K562 (cell line): ENCODE results near the gene SPTBN4. TPM values are rescaled to one million over a fixed set of nuclear protein-coding genes. Genes with fewer than 3 reads are reported as not detected.

ENCODE experiments used
- HDAC1 ChIP-seq, 2 experiments: fragments of 450-650 bp; IDR thresholded peaks; 2 replicates each; pipeline ENCODE4 v1.6.1; 2016 to 2017; ENCODE audit warnings: inconsistent platforms in 1 of 2, mild to moderate bottlenecking in 1 of 2, moderate library complexity in 1 of 2
- MTA3 ChIP-seq: fragments of 450-650 bp; formaldehyde crosslinking; IDR thresholded peaks from 2 replicates; pipeline ENCODE4 v1.6.1; 2017; ENCODE audit warnings: mild to moderate bottlenecking, borderline replicate concordance
- NR2C1 ChIP-seq, 2 experiments: fragments of 450-650 bp; IDR thresholded peaks; 2 replicates each; pipeline ENCODE4 v1.6.1; 2017; ENCODE audit warnings: mild to moderate bottlenecking in 2 of 2, antibody characterized with exemption in 1 of 2, inconsistent platforms in 1 of 2, missing compliant biosample characterization in 1 of 2, missing genetic modification characterization in 1 of 2
- SMARCA5 ChIP-seq: fragments of 450-650 bp; IDR thresholded peaks from 2 replicates; pipeline ENCODE4 v1.6.1; 2016
- TEAD1 ChIP-seq, 2 experiments: fragments of 450-650 bp in 1 of 2; sonication (generic) in 1 of 2; formaldehyde crosslinking; IDR thresholded peaks; 2 replicates each; pipeline versions ENCODE4 v1.4.0 to v1.8.0; 2020 to 2022; ENCODE audit warnings: mild to moderate bottlenecking in 2 of 2, missing genetic modification reagents in 1 of 2
- ZNF717 ChIP-seq: fragments of 250-450 bp; sonication (Bioruptor Pico); IDR thresholded peaks from 2 replicates; pipeline ENCODE4 v1.5.0; 2021
- polyA plus RNA-seq, 8 experiments: library from polyadenylated mRNA; depleted of rRNA in 4 of 8; stranded (reverse) in 5 of 8; unstranded in 3 of 8; fragments of >200 nt; fragmentation: Nextera tagmentation in 2 of 8; fragmentation: Illumina TruSeq in 1 of 8; extraction: Ambion mirVana in 2 of 8; extraction: Trizol in 1 of 8; gene quantifications; 2 replicates each; pipeline versions ENCODE4 v1.2.1 to v1.2.3, GENCODE V29; 2011 to 2014; ENCODE audit warnings: inconsistent platforms in 1 of 8, missing spikeins in 1 of 8
- total RNA-seq, 7 experiments: library from RNA; depleted of rRNA in 6 of 7; stranded (reverse); fragments of >200 nt in 6 of 7; fragmentation: Illumina TruSeq in 2 of 7; extraction: Trizol in 2 of 7; gene quantifications; 2 replicates each; pipeline versions ENCODE4 v1.2.1 to v1.2.3, GENCODE V29; 2011 to 2021; ENCODE audit warnings: low replicate concordance in 1 of 7
- TF ChIP-seq, protein P1 (sequence below): fragments of 250-450 bp; sonication (Bioruptor Pico); IDR thresholded peaks from 2 replicates; pipeline ENCODE4 v1.4.0; 2020
- TF ChIP-seq, protein P2 (sequence below), 2 experiments: IDR thresholded peaks; 2 replicates each; pipeline ENCODE4 v1.6.1; 2011; ENCODE audit warnings: borderline replicate concordance in 1 of 2, control low read depth in 1 of 2, low read depth in 1 of 2, low read length in 1 of 2, mild to moderate bottlenecking in 1 of 2, mixed read lengths in 1 of 2, moderate library complexity in 1 of 2; ENCODE audit not compliant: insufficient read depth in 1 of 2, insufficient read length in 1 of 2, poor library complexity in 1 of 2, severe bottlenecking in 1 of 2; ENCODE audit errors: extremely low read depth in 1 of 2

The SPTBN4 gene
- total and polyA plus RNA-seq, 9 of the 15 experiments (the other 6 are each of a cell fraction or from before 2014, with no cell fraction given), result 0.01 to 1.5 (median 0.86) TPM

DNA sequence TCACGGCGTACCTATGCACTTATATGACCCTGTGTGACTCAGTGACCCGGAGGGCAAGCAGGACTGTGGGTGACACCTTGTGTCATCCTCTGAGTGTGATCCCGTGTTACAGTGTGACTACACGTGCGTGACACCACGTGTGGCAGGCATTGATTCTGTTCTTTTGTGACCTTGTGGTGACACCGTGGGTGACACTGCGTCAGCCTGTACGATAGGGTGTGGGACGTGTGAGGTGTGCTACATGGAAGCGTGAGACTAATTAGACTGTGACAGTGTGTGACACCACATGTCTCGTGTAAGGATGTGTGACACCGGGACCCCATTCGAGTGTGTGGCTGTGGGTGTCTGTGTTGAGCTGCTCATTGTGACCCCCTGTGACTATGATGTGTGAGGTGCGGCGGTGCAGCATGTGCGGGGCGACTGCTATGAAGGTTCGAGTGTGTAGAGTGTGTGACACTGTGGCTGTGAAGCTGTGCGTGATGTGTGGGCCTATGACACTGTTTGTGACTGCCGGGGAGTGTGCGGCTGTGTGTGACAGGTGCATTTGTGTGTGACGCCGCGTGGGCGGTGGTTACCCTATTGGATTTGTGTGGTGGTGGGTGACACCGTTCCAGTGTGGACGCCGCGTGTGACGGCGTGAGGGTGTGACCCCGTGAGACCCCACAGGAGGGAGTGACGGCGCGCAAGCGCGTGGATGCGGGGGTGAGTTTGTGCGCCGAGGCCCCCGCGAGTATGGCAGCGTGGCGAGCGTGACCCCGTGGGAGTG, 399 bp upstream of the SPTBN4 start (continued):
- TF ChIP-seq, protein P1, sequence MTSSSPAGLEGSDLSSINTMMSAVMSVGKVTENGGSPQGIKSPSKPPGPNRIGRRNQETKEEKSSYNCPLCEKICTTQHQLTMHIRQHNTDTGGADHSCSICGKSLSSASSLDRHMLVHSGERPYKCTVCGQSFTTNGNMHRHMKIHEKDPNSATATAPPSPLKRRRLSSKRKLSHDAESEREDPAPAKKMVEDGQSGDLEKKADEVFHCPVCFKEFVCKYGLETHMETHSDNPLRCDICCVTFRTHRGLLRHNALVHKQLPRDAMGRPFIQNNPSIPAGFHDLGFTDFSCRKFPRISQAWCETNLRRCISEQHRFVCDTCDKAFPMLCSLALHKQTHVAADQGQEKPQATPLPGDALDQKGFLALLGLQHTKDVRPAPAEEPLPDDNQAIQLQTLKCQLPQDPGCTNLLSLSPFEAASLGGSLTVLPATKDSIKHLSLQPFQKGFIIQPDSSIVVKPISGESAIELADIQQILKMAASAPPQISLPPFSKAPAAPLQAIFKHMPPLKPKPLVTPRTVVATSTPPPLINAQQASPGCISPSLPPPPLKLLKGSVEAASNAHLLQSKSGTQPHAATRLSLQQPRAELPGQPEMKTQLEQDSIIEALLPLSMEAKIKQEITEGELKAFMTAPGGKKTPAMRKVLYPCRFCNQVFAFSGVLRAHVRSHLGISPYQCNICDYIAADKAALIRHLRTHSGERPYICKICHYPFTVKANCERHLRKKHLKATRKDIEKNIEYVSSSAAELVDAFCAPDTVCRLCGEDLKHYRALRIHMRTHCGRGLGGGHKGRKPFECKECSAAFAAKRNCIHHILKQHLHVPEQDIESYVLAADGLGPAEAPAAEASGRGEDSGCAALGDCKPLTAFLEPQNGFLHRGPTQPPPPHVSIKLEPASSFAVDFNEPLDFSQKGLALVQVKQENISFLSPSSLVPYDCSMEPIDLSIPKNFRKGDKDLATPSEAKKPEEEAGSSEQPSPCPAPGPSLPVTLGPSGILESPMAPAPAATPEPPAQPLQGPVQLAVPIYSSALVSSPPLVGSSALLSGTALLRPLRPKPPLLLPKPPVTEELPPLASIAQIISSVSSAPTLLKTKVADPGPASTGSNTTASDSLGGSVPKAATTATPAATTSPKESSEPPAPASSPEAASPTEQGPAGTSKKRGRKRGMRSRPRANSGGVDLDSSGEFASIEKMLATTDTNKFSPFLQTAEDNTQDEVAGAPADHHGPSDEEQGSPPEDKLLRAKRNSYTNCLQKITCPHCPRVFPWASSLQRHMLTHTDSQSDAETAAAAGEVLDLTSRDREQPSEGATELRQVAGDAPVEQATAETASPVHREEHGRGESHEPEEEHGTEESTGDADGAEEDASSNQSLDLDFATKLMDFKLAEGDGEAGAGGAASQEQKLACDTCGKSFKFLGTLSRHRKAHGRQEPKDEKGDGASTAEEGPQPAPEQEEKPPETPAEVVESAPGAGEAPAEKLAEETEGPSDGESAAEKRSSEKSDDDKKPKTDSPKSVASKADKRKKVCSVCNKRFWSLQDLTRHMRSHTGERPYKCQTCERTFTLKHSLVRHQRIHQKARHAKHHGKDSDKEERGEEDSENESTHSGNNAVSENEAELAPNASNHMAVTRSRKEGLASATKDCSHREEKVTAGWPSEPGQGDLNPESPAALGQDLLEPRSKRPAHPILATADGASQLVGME (CRISPR knock-in tag), result peak; percentile 77; the same call in 1 of the 2 replicates
- TF ChIP-seq SMARCA5 (peak; percentile 24; the same call in 1 of the 2 replicates), MTA3 (0 out of 2 replicates have a peak, but pooled peaks have one; percentile 31), ZNF717 (CRISPR knock-in tag) (no peak), HDAC1 (IDR thresholded peaks at IDR 0.05) (peak in 1 of 2 experiments; percentile 96; a peak in 2 of 4 replicates), NR2C1 (IDR thresholded peaks at IDR 0.05) (peak; percentile 56), NR2C1 (tag; IDR thresholded peaks at IDR 0.05) (0 out of 2 replicates have a peak, but pooled peaks have one; percentile 13), TEAD1 (CRISPR knock-in tag; IDR thresholded peaks at IDR 0.05) (no peak)
- TF ChIP-seq, protein P2, sequence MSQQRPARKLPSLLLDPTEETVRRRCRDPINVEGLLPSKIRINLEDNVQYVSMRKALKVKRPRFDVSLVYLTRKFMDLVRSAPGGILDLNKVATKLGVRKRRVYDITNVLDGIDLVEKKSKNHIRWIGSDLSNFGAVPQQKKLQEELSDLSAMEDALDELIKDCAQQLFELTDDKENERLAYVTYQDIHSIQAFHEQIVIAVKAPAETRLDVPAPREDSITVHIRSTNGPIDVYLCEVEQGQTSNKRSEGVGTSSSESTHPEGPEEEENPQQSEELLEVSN (IDR thresholded peaks at IDR 0.05; ENCODE audit: borderline replicate concordance in 1 of 2, extremely low read depth in 1 of 2, insufficient read depth in 1 of 2, insufficient read length in 1 of 2, low read depth in 1 of 2, low read length in 1 of 2, poor library complexity in 1 of 2, severe bottlenecking in 1 of 2), result peak; percentile 30 to 57
